ENCODE data around the gene NCLN.

Gene NCLN

GRCh38 chr19:3154957-3155736, 30.6 kb upstream of the NCLN start:
- no peak overlapping the region for H3K4me3 ChIP-seq (ENCODE audit: low read length)
- DNase-seq (ENCODE audit: low read depth) = peak; percentile 100
- no peak for TF ChIP-seq CTCF (IDR thresholded peaks at IDR 0.05; ENCODE audit: insufficient read depth, low read depth, low read length, missing control alignments)

GRCh38 chr19:3157096-3157845, 28.5 kb upstream of the NCLN start:
- no peak for DNase-seq (ENCODE audit: low read depth)
- TF ChIP-seq CTCF (IDR thresholded peaks at IDR 0.05; ENCODE audit: insufficient read depth, low read depth, low read length, missing control alignments) = no peak

GRCh38 chr19:3159565-3159964, 26.2 kb upstream of the NCLN start:
- no peak for DNase-seq (ENCODE audit: low read depth)
- no peak for TF ChIP-seq CTCF (IDR thresholded peaks at IDR 0.05; ENCODE audit: insufficient read depth, low read depth, low read length, missing control alignments)
- H3K4me3 ChIP-seq (ENCODE audit: low read length) = no peak overlapping the region

More at GRCh38 chr19:3157096-3157845, 28.5 kb upstream of the NCLN start:
- no peak overlapping the region for H3K4me3 ChIP-seq (ENCODE audit: low read length)

GRCh38 chr19:3160219-3160618, 25.5 kb upstream of the NCLN start:
- H3K4me3 ChIP-seq (ENCODE audit: low read length) = no peak overlapping the region
- no peak for DNase-seq (ENCODE audit: low read depth)
- TF ChIP-seq CTCF (IDR thresholded peaks at IDR 0.05; ENCODE audit: insufficient read depth, low read depth, low read length, missing control alignments) = no peak

- TF ChIP-seq CTCF (IDR thresholded peaks at IDR 0.05; ENCODE audit: insufficient read depth, low read depth, low read length, missing control alignments) = no peak
- no peak overlapping the region for H3K4me3 ChIP-seq (ENCODE audit: low read length)
- DNase-seq (ENCODE audit: low read depth) = peak; percentile 67
Measured at GRCh38 chr19:3161453-3161852, 24.3 kb upstream of the NCLN start.

- TF ChIP-seq CTCF (IDR thresholded peaks at IDR 0.05; ENCODE audit: insufficient read depth, low read depth, low read length, missing control alignments) = no peak
- peak; percentile 45 for DNase-seq (ENCODE audit: low read depth)
- no peak overlapping the region for H3K4me3 ChIP-seq (ENCODE audit: low read length)
Measured at GRCh38 chr19:3162418-3163229, 23.1 kb upstream of the NCLN start.
